OCI-LY1 (cell line): Measurements from ENCODE around the gene CISH.

Source experiments
- H2AFZ ChIP-seq: fragments of 200-600 bp; sonication (generic), shearing (Covaris generic); 2 replicates; pipeline ENCODE4 v1.6.0; 2014; ENCODE audit warnings: antibody characterized with exemption, mild to moderate bottlenecking, low read length
- H3F3A ChIP-seq: fragments of 200-600 bp; sonication (generic), shearing (Covaris generic); 2 replicates; pipeline ENCODE4 v1.6.0; 2014; ENCODE audit warnings: mild to moderate bottlenecking, antibody characterized with exemption, low read length, moderate library complexity; ENCODE audit not compliant: insufficient read depth
- H3K27ac ChIP-seq: fragments of 200-600 bp; sonication (generic); 2 replicates; pipeline ENCODE4 v1.5.1; 2014; ENCODE audit warnings: low read length, mixed run types, mild to moderate bottlenecking, low read depth; ENCODE audit not compliant: poor library complexity, severe bottlenecking
- H3K27me3 ChIP-seq: fragments of 200-600 bp; sonication (generic); 2 replicates; pipeline ENCODE4 v1.6.0; 2014; ENCODE audit warnings: antibody characterized with exemption, mild to moderate bottlenecking, low read length, moderate library complexity; ENCODE audit not compliant: insufficient read depth
- H3K36me3 ChIP-seq: fragments of 200-600 bp; sonication (generic); 2 replicates; pipeline ENCODE4 v1.6.1; 2014; ENCODE audit warnings: mild to moderate bottlenecking, antibody characterized with exemption, low read length, moderate library complexity, mixed read lengths; ENCODE audit not compliant: insufficient read depth
- H3K4me1 ChIP-seq: fragments of 200-600 bp; sonication (generic); 2 replicates; pipeline ENCODE4 v1.5.1; 2014; ENCODE audit warnings: mild to moderate bottlenecking, low read length, moderate library complexity; ENCODE audit not compliant: insufficient read depth, severe bottlenecking
- H3K4me2 ChIP-seq: fragments of 200-600 bp; sonication (generic), shearing (Covaris generic); 2 replicates; pipeline ENCODE4 v1.6.1; 2014; ENCODE audit warnings: low read length
- H3K4me3 ChIP-seq: fragments of 200-600 bp; sonication (generic); 2 replicates; pipeline ENCODE4 v1.5.1; 2014; ENCODE audit warnings: low read length, low read depth, mild to moderate bottlenecking, mixed read lengths; ENCODE audit not compliant: poor library complexity, severe bottlenecking
- H3K79me2 ChIP-seq: fragments of 200-600 bp; shearing (Covaris generic); 2 replicates; pipeline ENCODE4 v1.6.1; 2016; ENCODE audit warnings: mixed run types, low read length, mixed read lengths; ENCODE audit not compliant: insufficient read depth
- H3K9ac ChIP-seq: fragments of 200-600 bp; sonication (generic), shearing (Covaris generic); 2 replicates; pipeline ENCODE4 v1.6.1; 2014; ENCODE audit warnings: mild to moderate bottlenecking, low read length, mixed read lengths
- H3K9me2 ChIP-seq: fragments of 200-600 bp; sonication (generic), shearing (Covaris generic); 2 replicates; pipeline ENCODE4 v1.6.1; 2014; ENCODE audit warnings: low read depth, mild to moderate bottlenecking, low read length, mixed read lengths
- H3K9me3 ChIP-seq: fragments of 200-600 bp; shearing (Covaris generic); 2 replicates; pipeline ENCODE4 v1.6.1; 2014; ENCODE audit warnings: low read length, mixed read lengths
- H4K20me1 ChIP-seq: fragments of 200-600 bp; sonication (generic), shearing (Covaris generic); 2 replicates; pipeline ENCODE4 v1.6.0; 2016; ENCODE audit warnings: mild to moderate bottlenecking, low read length; ENCODE audit not compliant: insufficient read depth
- CTCF ChIP-seq: fragments of 200-600 bp; sonication (generic), shearing (Covaris generic); IDR thresholded peaks from 2 replicates; pipeline ENCODE4 v1.5.1; 2017; ENCODE audit warnings: mild to moderate bottlenecking, antibody characterized with exemption, low read length, moderate library complexity, mixed read lengths
- EZH2 ChIP-seq: fragments of 200-600 bp; sonication (generic), shearing (Covaris generic); IDR thresholded peaks from 2 replicates; pipeline ENCODE4 v1.8.0; 2017; ENCODE audit warnings: borderline replicate concordance, mixed run types, mild to moderate bottlenecking, antibody characterized with exemption, low read length, moderate library complexity, mixed read lengths

CISH gene

GRCh38 chr3:50604628-50605588 lies 6.7 kb downstream of the CISH start:
- H3K9ac ChIP-seq = no peak overlapping the region
- H3K36me3 ChIP-seq = no peaks in the 10 kb centered on the region
- H3K4me1 ChIP-seq = no peaks in the 10 kb centered on the region

GRCh38 chr3:50604110-50604621 lies 7.4 kb downstream of the CISH start:
- no peak overlapping the region for H3K4me2 ChIP-seq
- H3K36me3 ChIP-seq = no peaks in the 10 kb centered on the region
- no peaks in the 10 kb centered on the region for H3K9me3 ChIP-seq
- no peaks in the 10 kb centered on the region for H4K20me1 ChIP-seq
- no peak overlapping the region for H3K9ac ChIP-seq
- no peak for TF ChIP-seq EZH2
- TF ChIP-seq CTCF = no peak
- no peaks in the 10 kb centered on the region for H3K27me3 ChIP-seq
- no peak overlapping the region for H3K27ac ChIP-seq
- no peak overlapping the region for H3K4me3 ChIP-seq
- H3K79me2 ChIP-seq = no peaks in the 10 kb centered on the region
- H2AFZ ChIP-seq = no peak overlapping the region
- no peaks in the 10 kb centered on the region for H3K9me2 ChIP-seq
- H3K4me1 ChIP-seq = no peaks in the 10 kb centered on the region
- no peaks in the 10 kb centered on the region for H3F3A ChIP-seq

More at GRCh38 chr3:50604628-50605588, 6.7 kb downstream of the CISH start:
- Histone ChIP-seq H3K27ac (no peak overlapping the region), H3K79me2 (no peaks in the 10 kb centered on the region), H3K27me3 (no peaks in the 10 kb centered on the region), H3K4me3 (no peak overlapping the region), H3K9me3 (no peaks in the 10 kb centered on the region), H3K9me2 (no peaks in the 10 kb centered on the region), H4K20me1 (no peaks in the 10 kb centered on the region), H2AFZ (no peak overlapping the region), H3K4me2 (no peak overlapping the region), H3F3A (no peaks in the 10 kb centered on the region)
- TF ChIP-seq CTCF = no peak

GRCh38 chr3:50603261-50604109 lies 8.1 kb downstream of the CISH start:
- H3K79me2 ChIP-seq = no peaks in the 10 kb centered on the region
- H3K4me2 ChIP-seq = no peak overlapping the region
- no peaks in the 10 kb centered on the region for H3K9me2 ChIP-seq
- no peaks in the 10 kb centered on the region for H3K9me3 ChIP-seq
- H3K4me1 ChIP-seq = no peaks in the 10 kb centered on the region
- no peaks in the 10 kb centered on the region for H3K36me3 ChIP-seq
- no peaks in the 10 kb centered on the region for H4K20me1 ChIP-seq
- no peak overlapping the region for H2AFZ ChIP-seq
- no peaks in the 10 kb centered on the region for H3K27me3 ChIP-seq
- H3K27ac ChIP-seq = no peak overlapping the region
- H3F3A ChIP-seq = no peaks in the 10 kb centered on the region
- no peak for TF ChIP-seq EZH2
- no peak for TF ChIP-seq CTCF
- H3K4me3 ChIP-seq = no peak overlapping the region
- H3K9ac ChIP-seq = no peak overlapping the region
